GM12872 (cell line): Measurements from ENCODE around the gene NINJ2.

Experiments
- CTCF ChIP-seq: IDR thresholded peaks from 3 replicates; pipeline ENCODE4 v1.5.1; 2011; ENCODE audit warnings: low read depth, mild to moderate bottlenecking, low read length, moderate library complexity; ENCODE audit not compliant: insufficient read depth

Gene NINJ2

GRCh38 chr12:530308-530707, 132.9 kb downstream of the NINJ2 start:
- no peak for TF ChIP-seq CTCF

- TF ChIP-seq CTCF: no peak
Observed at GRCh38 chr12:527729-528128, 135.5 kb downstream of the NINJ2 start.

GRCh38 chr12:527241-527640, 136.0 kb downstream of the NINJ2 start:
- no peak for TF ChIP-seq CTCF

- TF ChIP-seq CTCF: no peak
Observed at GRCh38 chr12:526089-526488, 137.2 kb downstream of the NINJ2 start.

- no peak for TF ChIP-seq CTCF
Observed at GRCh38 chr12:524167-524951, 138.9 kb downstream of the NINJ2 start.

- no peak for TF ChIP-seq CTCF
Observed at GRCh38 chr12:522692-523378, 140.4 kb downstream of the NINJ2 start.

- no peak for TF ChIP-seq CTCF
Observed at GRCh38 chr12:520119-520518, 143.1 kb downstream of the NINJ2 start.
